ENCODE results near the gene ZNF90.

GRCh38 chr19:20060282-20060681, 17.5 kb upstream of the ZNF90 start:
- no peak for TF ChIP-seq CTCF (IDR thresholded peaks at IDR 0.05)
- TF ChIP-seq POLR2A (IDR thresholded peaks at IDR 0.05), result no peak
- TF ChIP-seq EP300 (IDR thresholded peaks at IDR 0.05), result no peak
